ENCODE results near the gene DAB1. TPM values are rescaled to one million over a fixed set of nuclear protein-coding genes. Genes with fewer than 3 reads are reported as not detected.

DAB1 gene
- total and polyA plus RNA-seq, 2 of the 8 experiments (the other 6 are each of a cell fraction or from before 2014, with no cell fraction given): 4.4 to 11.8 TPM

DNA sequence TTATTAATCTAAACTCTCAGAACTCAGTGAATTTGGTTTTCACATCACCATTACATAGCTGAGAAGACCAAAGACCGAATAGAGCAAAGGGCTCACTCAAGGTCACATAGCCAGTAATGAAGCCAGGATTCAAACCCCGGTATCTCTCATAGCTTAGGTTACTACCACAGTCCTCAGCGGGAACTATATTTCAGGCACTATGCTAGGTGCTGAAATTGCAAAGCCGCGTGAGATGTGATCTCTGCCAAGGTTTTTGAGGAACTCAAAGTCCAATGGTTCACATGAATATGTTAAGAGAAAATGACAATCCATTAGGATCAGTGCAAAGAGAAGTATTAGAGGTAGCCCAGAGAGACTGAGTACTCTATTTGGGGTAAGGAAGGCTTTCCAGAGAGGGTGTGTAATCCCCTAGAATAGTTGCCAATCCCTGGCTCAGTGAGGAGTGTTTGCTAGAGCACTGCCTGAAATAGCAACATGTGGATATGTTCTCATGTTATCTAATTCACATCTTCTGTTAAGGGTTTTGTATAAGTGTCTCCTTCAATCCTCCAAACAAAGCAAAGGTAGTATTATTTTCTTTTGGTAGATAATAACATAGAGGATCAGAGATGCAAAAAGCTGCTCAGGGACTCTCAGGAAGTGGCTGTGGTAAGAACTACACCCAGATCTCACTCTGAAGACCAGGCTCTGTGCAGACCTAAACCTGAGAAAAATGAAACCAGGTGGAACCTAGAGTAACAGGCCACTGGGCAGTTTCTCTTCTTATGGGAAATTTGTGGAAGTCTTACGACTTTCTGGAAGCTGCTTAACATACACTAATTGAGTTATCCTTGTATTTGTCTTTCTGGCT, 365.0 kb downstream of the DAB1 start:
- Histone ChIP-seq H3K9ac (replicated peaks in 1 of 4; ENCODE audit: extremely low read depth in 1 of 4, low read depth in 3 of 4, low read length in 3 of 4) (no peak overlapping the region), H3K23ac (ENCODE audit: insufficient read length) (no peak overlapping the region), H3K4me1 (replicated peaks in 1 of 4; ENCODE audit: control insufficient read depth in 3 of 4, insufficient read depth in 4 of 4, low read length in 3 of 4) (no peaks in the 10 kb centered on the region), H2BK120ac (replicated peaks; ENCODE audit: low read depth, low read length) (no peak overlapping the region), H3K79me2 (ENCODE audit: control insufficient read depth in 1 of 2, insufficient read depth in 2 of 2, low read length in 2 of 2) (no peaks in the 10 kb centered on the region), H4K8ac (ENCODE audit: extremely low read depth, insufficient read depth, low read length) (no peak overlapping the region), H4K20me1 (replicated peaks in 1 of 2; ENCODE audit: control insufficient read depth in 1 of 2, insufficient read depth in 2 of 2, low read length in 2 of 2) (no peaks in the 10 kb centered on the region), H3K23me2 (ENCODE audit: low read depth, low read length) (no peaks in the 10 kb centered on the region), H2AFZ (ENCODE audit: low read length) (no peak overlapping the region), H3K27me3 (replicated peaks in 1 of 4; ENCODE audit: control insufficient read depth in 3 of 4, extremely low read depth in 1 of 4, insufficient read depth in 3 of 4, low read length in 3 of 4) (no peaks in the 10 kb centered on the region), H3K4ac (replicated peaks; ENCODE audit: insufficient read length, low read depth, low read length) (no peak overlapping the region), H3K36me3 (ENCODE audit: control insufficient read depth in 2 of 4, insufficient read depth in 4 of 4, low read length in 3 of 4) (no peaks in the 10 kb centered on the region), H4K5ac (ENCODE audit: insufficient read length, low read depth, low read length) (no peak overlapping the region), H2BK15ac (ENCODE audit: low read length) (no peak overlapping the region), H4K91ac (replicated peaks; ENCODE audit: insufficient read length, low read length) (no peak overlapping the region), H3K14ac (ENCODE audit: insufficient read length) (no peak overlapping the region), H3K27ac (ENCODE audit: low read depth, low read length) (no peak overlapping the region), H2BK20ac (ENCODE audit: low read length) (no peak overlapping the region), H3K4me2 (ENCODE audit: insufficient read depth in 1 of 2, low read depth in 2 of 2, low read length in 2 of 2) (no peak overlapping the region), H2AK5ac (ENCODE audit: low read depth, low read length) (no peak overlapping the region), H2BK5ac (ENCODE audit: low read depth, low read length) (no peak overlapping the region), H3K9me3 (ENCODE audit: insufficient read depth in 2 of 2, low read depth in 1 of 2, low read length in 1 of 2) (no peaks in the 10 kb centered on the region), H3K79me1 (ENCODE audit: low read depth, low read length) (no peaks in the 10 kb centered on the region), H3K56ac (replicated peaks; ENCODE audit: insufficient read length, low read depth, low read length) (no peak overlapping the region), H3K18ac (ENCODE audit: extremely low read depth, low read length) (no peak overlapping the region), H2BK12ac (ENCODE audit: low read depth, low read length) (no peak overlapping the region), H3K4me3 (ENCODE audit: extremely low read depth in 1 of 4, insufficient read depth in 2 of 4, low read depth in 3 of 4, low read length in 4 of 4) (no peak overlapping the region)
- TF ChIP-seq CBX8 (IDR thresholded peaks at IDR 0.05; ENCODE audit: borderline replicate concordance, low read depth, low read length) (no peak), KDM4A (IDR thresholded peaks at IDR 0.05; ENCODE audit: low read depth, low read length, severe bottlenecking) (no peak), SRF (IDR thresholded peaks at IDR 0.05; ENCODE audit: low read depth, low read length) (no peak), CREB1 (IDR thresholded peaks at IDR 0.05) (no peak), BRCA1 (IDR thresholded peaks at IDR 0.05; ENCODE audit: low read depth, low read length) (no peak), BACH1 (IDR thresholded peaks at IDR 0.05; ENCODE audit: low read length) (no peak), SIN3A (conservative IDR thresholded peaks at IDR 0.05 in 1 of 2, IDR thresholded peaks at IDR 0.05 in 1 of 2; ENCODE audit: low read depth in 1 of 2, low read length in 2 of 2) (no peak), EP300 (IDR thresholded peaks at IDR 0.05; ENCODE audit: borderline replicate concordance in 1 of 2, low read depth in 2 of 2, low read length in 2 of 2) (no peak), HDAC6 (IDR thresholded peaks at IDR 0.05; ENCODE audit: low read depth, low read length) (no peak), JUN (IDR thresholded peaks at IDR 0.05; ENCODE audit: low read depth, low read length) (no peak), SP1 (IDR thresholded peaks at IDR 0.05; ENCODE audit: low read depth, low read length) (no peak)
- CTCF ChIA-PET (ENCODE audit: partially characterized antibody): interaction anchor here (0.8 to 1.6 kb wide), 3 partner anchors 10 to 90 kb away, joined by 3 to 5 read pairs (median 3); no protein-coding TSS in a partner anchor
- POLR2A ChIA-PET (ENCODE audit: partially characterized antibody): interaction anchor here (0.8 kb wide), 1 partner anchor 84 kb away, joined by 3 read pairs; no protein-coding TSS in a partner anchor
- no peak for FAIRE-seq
- WGBS, 2 experiments (ENCODE audit: extremely low coverage in 1 of 2, insufficient coverage in 1 of 2, insufficient read length in 1 of 2, insufficient replicate concordance in 2 of 2, low coverage in 1 of 2, low lambda C conversion rate in 2 of 2, missing lambda C conversion rate in 1 of 2): 86% methylated on average over 6 of the region's 6 CpGs; no CpG with 5 or more reads in 1 of the 2 experiments
- DNase-seq (ENCODE audit: low read depth in 1 of 2, low spot score in 2 of 2): no peak

Data from H1 (cell line).